ENCODE data around the gene ELAVL3.

Gene ELAVL3

GRCh38 chr19:11448410-11448809 is 32.4 kb downstream of the ELAVL3 start:
- Histone ChIP-seq H3K79me1 (replicated peaks; ENCODE audit: low read length, poor library complexity, severe bottlenecking) (peaks cover 29% of the 10 kb centered on the region), H3K27ac (ENCODE audit: low read length, poor library complexity, severe bottlenecking) (no peak overlapping the region), H4K91ac (ENCODE audit: low read length) (no peak overlapping the region), H3K4me1 (ENCODE audit: control insufficient read depth, insufficient read depth, low read depth, low read length) (peaks cover 8% of the 10 kb centered on the region), H3K36me3 (ENCODE audit: control insufficient read depth in 1 of 2, insufficient read depth in 2 of 2, low read depth in 1 of 2, low read length in 2 of 2) (peaks cover 54 to 80% of the 10 kb centered on the region in 2 experiments), H3K4me2 (ENCODE audit: low read length, poor library complexity, severe bottlenecking) (no peak overlapping the region), H4K8ac (ENCODE audit: low read length) (no peak overlapping the region), H2BK120ac (ENCODE audit: low read depth, low read length) (no peak overlapping the region), H2AFZ (ENCODE audit: low read depth, low read length) (no peak overlapping the region), H2AK5ac (ENCODE audit: low read length, severe bottlenecking) (no peak overlapping the region), H2BK5ac (ENCODE audit: low read depth, low read length, poor library complexity, severe bottlenecking) (no peak overlapping the region), H3K9ac (ENCODE audit: low read length) (no peak overlapping the region), H3K14ac (ENCODE audit: low read length in 2 of 2) (no peak overlapping the region), H3K18ac (ENCODE audit: low read depth in 1 of 2, low read length in 2 of 2) (no peak overlapping the region), H2BK15ac (ENCODE audit: low read depth, poor library complexity, severe bottlenecking) (no peak overlapping the region), H3K4me3 (ENCODE audit: insufficient read depth in 1 of 2, low read depth in 1 of 2, low read length in 2 of 2) (no peak overlapping the region), H2BK12ac (ENCODE audit: low read length in 2 of 2) (no peak overlapping the region), H3K23ac (ENCODE audit: low read length in 2 of 2) (no peak overlapping the region), H3K27me3 (ENCODE audit: control insufficient read depth in 1 of 2, insufficient read depth in 1 of 2, low read length in 2 of 2) (no peaks in the 10 kb centered on the region), H3K9me3 (ENCODE audit: control insufficient read depth, low read length) (no peaks in the 10 kb centered on the region), H3K4ac (ENCODE audit: low read depth in 1 of 2, low read length in 2 of 2) (no peak overlapping the region)
- WGBS: 96% methylated on average over 13 of the region's 13 CpGs
- no peak for DNase-seq

DNA sequence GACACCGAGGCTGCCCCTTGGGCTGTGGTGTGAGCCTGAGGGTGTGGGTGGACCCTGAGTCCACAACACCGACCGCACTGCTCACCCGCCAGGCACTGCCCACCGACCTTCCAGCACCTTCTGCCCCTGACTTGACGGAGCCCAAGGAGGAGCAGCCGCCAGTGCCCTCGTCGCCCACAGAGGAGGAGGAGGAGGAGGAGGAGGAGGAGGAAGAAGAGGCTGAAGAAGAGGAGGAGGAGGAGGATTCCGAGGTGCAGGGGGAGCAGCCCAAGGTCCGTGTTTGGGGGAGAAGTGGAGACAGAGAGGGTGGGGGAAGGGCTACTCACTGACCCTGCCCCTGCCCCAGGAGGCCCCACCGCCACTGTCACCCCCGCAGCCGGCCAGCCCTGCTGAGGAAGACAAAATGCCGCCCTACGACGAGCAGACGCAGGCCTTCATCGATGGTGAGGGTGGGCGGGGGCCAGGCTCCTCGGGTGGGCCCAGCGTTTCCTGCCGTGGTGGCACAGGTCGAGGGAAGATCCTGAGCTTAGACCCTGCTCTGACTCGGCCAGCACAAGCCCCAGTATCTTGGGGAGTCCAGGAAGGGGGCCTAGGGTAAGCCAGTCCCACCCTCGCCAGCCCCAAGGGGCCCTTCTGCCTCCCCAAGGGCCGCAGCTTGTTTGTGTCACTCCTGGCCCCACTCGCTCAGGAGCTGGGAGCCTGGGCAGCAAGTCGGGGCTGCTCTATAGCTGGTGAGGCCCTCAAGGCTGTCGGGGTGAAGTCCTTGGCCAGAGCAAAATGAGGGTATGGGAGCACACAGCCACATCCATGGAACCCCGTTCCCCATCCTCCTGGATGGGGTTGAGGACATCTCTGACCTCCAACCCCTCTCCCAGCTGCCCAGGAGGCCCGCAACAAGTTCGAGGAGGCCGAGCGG is 33.2 kb downstream of the ELAVL3 start:
- no peak overlapping the region for H3K4me2 ChIP-seq (ENCODE audit: low read length, poor library complexity, severe bottlenecking)
- no peak overlapping the region for H3K4me3 ChIP-seq (ENCODE audit: insufficient read depth in 1 of 2, low read depth in 1 of 2, low read length in 2 of 2)
- peaks cover 54 to 78% of the 10 kb centered on the region in 2 experiments for H3K36me3 ChIP-seq (ENCODE audit: control insufficient read depth in 1 of 2, insufficient read depth in 2 of 2, low read depth in 1 of 2, low read length in 2 of 2)
- peaks cover 8% of the 10 kb centered on the region for H3K4me1 ChIP-seq (ENCODE audit: control insufficient read depth, insufficient read depth, low read depth, low read length)
- no peak overlapping the region for H3K14ac ChIP-seq (ENCODE audit: low read length in 2 of 2)
- no peak overlapping the region for H3K4ac ChIP-seq (ENCODE audit: low read depth in 1 of 2, low read length in 2 of 2)
- H2BK5ac ChIP-seq (ENCODE audit: low read depth, low read length, poor library complexity, severe bottlenecking): no peak overlapping the region
- no peak overlapping the region for H4K8ac ChIP-seq (ENCODE audit: low read length)
- no peak overlapping the region for H4K91ac ChIP-seq (ENCODE audit: low read length)
- WGBS: 97% methylated on average over 35 of the region's 35 CpGs
- no peak overlapping the region for H2BK12ac ChIP-seq (ENCODE audit: low read length in 2 of 2)
- no peak overlapping the region for H2BK15ac ChIP-seq (ENCODE audit: low read depth, poor library complexity, severe bottlenecking)
- no peak overlapping the region for H3K9ac ChIP-seq (ENCODE audit: low read length)
- no peak overlapping the region for H3K27ac ChIP-seq (ENCODE audit: low read length, poor library complexity, severe bottlenecking)
- peaks cover 29% of the 10 kb centered on the region for H3K79me1 ChIP-seq (replicated peaks; ENCODE audit: low read length, poor library complexity, severe bottlenecking)
- no peak overlapping the region for H2BK120ac ChIP-seq (ENCODE audit: low read depth, low read length)
- no peaks in the 10 kb centered on the region for H3K27me3 ChIP-seq (ENCODE audit: control insufficient read depth in 1 of 2, insufficient read depth in 1 of 2, low read length in 2 of 2)
- no peak for DNase-seq
- no peak overlapping the region for H2AK5ac ChIP-seq (ENCODE audit: low read length, severe bottlenecking)
- H2AFZ ChIP-seq (ENCODE audit: low read depth, low read length): no peak overlapping the region
- no peak overlapping the region for H3K18ac ChIP-seq (ENCODE audit: low read depth in 1 of 2, low read length in 2 of 2)
- no peaks in the 10 kb centered on the region for H3K9me3 ChIP-seq (ENCODE audit: control insufficient read depth, low read length)
- H3K23ac ChIP-seq (ENCODE audit: low read length in 2 of 2): no peak overlapping the region

GRCh38 chr19:11446652-11447301 is 34.1 kb downstream of the ELAVL3 start:
- no peak overlapping the region for H2BK120ac ChIP-seq (ENCODE audit: low read depth, low read length)
- H2BK12ac ChIP-seq (ENCODE audit: low read length in 2 of 2): no peak overlapping the region
- H3K18ac ChIP-seq (ENCODE audit: low read depth in 1 of 2, low read length in 2 of 2): no peak overlapping the region
- no peak overlapping the region for H3K27ac ChIP-seq (ENCODE audit: low read length, poor library complexity, severe bottlenecking)
- H3K36me3 ChIP-seq (ENCODE audit: control insufficient read depth in 1 of 2, insufficient read depth in 2 of 2, low read depth in 1 of 2, low read length in 2 of 2): peaks cover 62 to 86% of the 10 kb centered on the region in 2 experiments
- H2AK5ac ChIP-seq (ENCODE audit: low read length, severe bottlenecking): no peak overlapping the region
- H3K79me1 ChIP-seq (replicated peaks; ENCODE audit: low read length, poor library complexity, severe bottlenecking): peaks cover 36% of the 10 kb centered on the region
- H3K4ac ChIP-seq (ENCODE audit: low read depth in 1 of 2, low read length in 2 of 2): no peak overlapping the region
- no peak overlapping the region for H2BK5ac ChIP-seq (ENCODE audit: low read depth, low read length, poor library complexity, severe bottlenecking)
- peak; percentile 40 for DNase-seq
- no peak overlapping the region for H3K4me3 ChIP-seq (ENCODE audit: insufficient read depth in 1 of 2, low read depth in 1 of 2, low read length in 2 of 2)
- no peak overlapping the region for H3K9ac ChIP-seq (ENCODE audit: low read length)
- no peak overlapping the region for H3K23ac ChIP-seq (ENCODE audit: low read length in 2 of 2)
- WGBS: 73% methylated on average over 12 of the region's 23 CpGs
- H4K91ac ChIP-seq (ENCODE audit: low read length): peak overlapping the region; percentile 34
- no peak overlapping the region for H3K4me2 ChIP-seq (ENCODE audit: low read length, poor library complexity, severe bottlenecking)
- H3K27me3 ChIP-seq (ENCODE audit: control insufficient read depth in 1 of 2, insufficient read depth in 1 of 2, low read length in 2 of 2): no peaks in the 10 kb centered on the region
- H2AFZ ChIP-seq (ENCODE audit: low read depth, low read length): no peak overlapping the region
- H4K8ac ChIP-seq (ENCODE audit: low read length): peak overlapping the region; percentile 48
- no peak overlapping the region for H3K14ac ChIP-seq (ENCODE audit: low read length in 2 of 2)
- peaks cover 8% of the 10 kb centered on the region for H3K4me1 ChIP-seq (ENCODE audit: control insufficient read depth, insufficient read depth, low read depth, low read length)
- no peaks in the 10 kb centered on the region for H3K9me3 ChIP-seq (ENCODE audit: control insufficient read depth, low read length)
- H2BK15ac ChIP-seq (ENCODE audit: low read depth, poor library complexity, severe bottlenecking): no peak overlapping the region

GRCh38 chr19:11446271-11446651 is 34.6 kb downstream of the ELAVL3 start:
- Histone ChIP-seq H2BK15ac (ENCODE audit: low read depth, poor library complexity, severe bottlenecking) (no peak overlapping the region), H3K27me3 (ENCODE audit: control insufficient read depth in 1 of 2, insufficient read depth in 1 of 2, low read length in 2 of 2) (no peaks in the 10 kb centered on the region), H2BK12ac (ENCODE audit: low read length in 2 of 2) (no peak overlapping the region), H3K4me3 (ENCODE audit: insufficient read depth in 1 of 2, low read depth in 1 of 2, low read length in 2 of 2) (no peak overlapping the region), H3K9me3 (ENCODE audit: control insufficient read depth, low read length) (no peaks in the 10 kb centered on the region), H2BK5ac (ENCODE audit: low read depth, low read length, poor library complexity, severe bottlenecking) (no peak overlapping the region), H4K91ac (ENCODE audit: low read length) (no peak overlapping the region), H3K4me1 (ENCODE audit: control insufficient read depth, insufficient read depth, low read depth, low read length) (peaks cover 4% of the 10 kb centered on the region), H3K9ac (ENCODE audit: low read length) (no peak overlapping the region), H4K8ac (ENCODE audit: low read length) (no peak overlapping the region), H3K18ac (ENCODE audit: low read depth in 1 of 2, low read length in 2 of 2) (no peak overlapping the region), H3K79me1 (replicated peaks; ENCODE audit: low read length, poor library complexity, severe bottlenecking) (peaks cover 41% of the 10 kb centered on the region), H2AK5ac (ENCODE audit: low read length, severe bottlenecking) (no peak overlapping the region), H3K27ac (ENCODE audit: low read length, poor library complexity, severe bottlenecking) (no peak overlapping the region), H3K4me2 (ENCODE audit: low read length, poor library complexity, severe bottlenecking) (no peak overlapping the region), H3K36me3 (ENCODE audit: control insufficient read depth in 1 of 2, insufficient read depth in 2 of 2, low read depth in 1 of 2, low read length in 2 of 2) (peaks cover 67 to 91% of the 10 kb centered on the region in 2 experiments), H3K4ac (ENCODE audit: low read depth in 1 of 2, low read length in 2 of 2) (no peak overlapping the region), H3K23ac (ENCODE audit: low read length in 2 of 2) (no peak overlapping the region), H2BK120ac (ENCODE audit: low read depth, low read length) (no peak overlapping the region), H3K14ac (ENCODE audit: low read length in 2 of 2) (no peak overlapping the region), H2AFZ (ENCODE audit: low read depth, low read length) (no peak overlapping the region)
- 92% methylated on average over 14 of the region's 14 CpGs for WGBS
- DNase-seq: no peak

All from mesenchymal stem cell (in vitro differentiated cells and primary cell).